Measurements from ENCODE around the gene FYCO1.

GRCh38 chr3:46007280-46007679, 11.7 kb upstream of the FYCO1 start:
- TF ChIP-seq CTCF (IDR thresholded peaks at IDR 0.05 in 2 of 3, conservative IDR thresholded peaks at IDR 0.05 in 1 of 3; ENCODE audit: control insufficient read depth in 2 of 3, extremely low read depth in 1 of 3, insufficient read depth in 1 of 3, low read depth in 3 of 3, low read length in 3 of 3), result no peak
- TF ChIP-seq CUX1 (IDR thresholded peaks at IDR 0.05; ENCODE audit: insufficient replicate concordance, low read depth, low read length), result no peak
- TF ChIP-seq ATF2 (IDR thresholded peaks at IDR 0.05; ENCODE audit: low read length), result no peak
- no peak for TF ChIP-seq CHD1 (IDR thresholded peaks at IDR 0.05; ENCODE audit: low read depth, low read length)
- TF ChIP-seq TAF1 (IDR thresholded peaks at IDR 0.05; ENCODE audit: borderline replicate concordance, low read depth, low read length), result no peak
- no peak for TF ChIP-seq MEF2B (IDR thresholded peaks at IDR 0.05; ENCODE audit: partially characterized antibody, poor library complexity, severe bottlenecking)
- no peak for TF ChIP-seq BHLHE40 (IDR thresholded peaks at IDR 0.05; ENCODE audit: borderline replicate concordance in 1 of 2, low read depth in 2 of 2, low read length in 1 of 2)
- TF ChIP-seq NFYA (IDR thresholded peaks at IDR 0.05; ENCODE audit: borderline replicate concordance, low read depth, low read length), result no peak
- TF ChIP-seq ZNF274 (IDR thresholded peaks at IDR 0.05; ENCODE audit: insufficient read depth, insufficient read length), result no peak
- TF ChIP-seq RAD21 (IDR thresholded peaks at IDR 0.05; ENCODE audit: insufficient read depth, low read depth, low read length), result no peak
- TF ChIP-seq POLR2A (IDR thresholded peaks at IDR 0.05; ENCODE audit: low read depth, low read length), result no peak
- TF ChIP-seq ESRRA (IDR thresholded peaks at IDR 0.05; ENCODE audit: low read length), result no peak
- TF ChIP-seq NFYB (IDR thresholded peaks at IDR 0.05; ENCODE audit: insufficient read depth, low read depth, low read length), result no peak

All from GM12878 (cell line).